GM23248 (cell line): ENCODE measurements around the gene SYNE2. TPM values are rescaled to one million over a fixed set of nuclear protein-coding genes. Genes with fewer than 3 reads are reported as not detected.

Experiments used
- DNase-seq: peaks from one replicate; pipeline ENCODE4 v3.0.0-alpha.2; 2015
- H2AFZ ChIP-seq: fragments of 200-600 bp; sonication (generic); 2 replicates; pipeline ENCODE4 v1.6.1; 2016; ENCODE audit warnings: antibody characterized with exemption
- H3F3A ChIP-seq: fragments of 200-600 bp; sonication (generic); 2 replicates; pipeline ENCODE4 v1.6.1; 2016; ENCODE audit warnings: mild to moderate bottlenecking, antibody characterized with exemption, mixed run types; ENCODE audit not compliant: insufficient read depth
- H3K27ac ChIP-seq: fragments of 200-600 bp; sonication (generic); 2 replicates; pipeline ENCODE4 v1.5.1; 2016; ENCODE audit warnings: mild to moderate bottlenecking
- H3K27me3 ChIP-seq: fragments of 200-600 bp; sonication (generic); replicated peaks from 2 replicates; pipeline ENCODE4 v1.6.1; 2016; ENCODE audit warnings: mild to moderate bottlenecking; ENCODE audit not compliant: insufficient read depth
- H3K36me3 ChIP-seq: fragments of 200-600 bp; sonication (generic); 2 replicates; pipeline ENCODE4 v1.6.1; 2016; ENCODE audit warnings: low read depth, mild to moderate bottlenecking
- H3K4me1 ChIP-seq: fragments of 200-600 bp; sonication (generic); 2 replicates; pipeline ENCODE4 v1.6.1; 2016; ENCODE audit warnings: mild to moderate bottlenecking; ENCODE audit not compliant: insufficient read depth
- H3K4me2 ChIP-seq: fragments of 200-600 bp; sonication (generic); one replicate; pipeline ENCODE4 v1.6.1; 2016; ENCODE audit warnings: mild to moderate bottlenecking; ENCODE audit not compliant: unreplicated experiment
- H3K4me3 ChIP-seq: fragments of 200-600 bp; sonication (generic); 2 replicates; pipeline ENCODE4 v1.5.1; 2016; ENCODE audit warnings: mild to moderate bottlenecking
- H3K79me2 ChIP-seq: fragments of 200-600 bp; sonication (generic); 2 replicates; pipeline ENCODE4 v1.6.1; 2016; ENCODE audit warnings: mild to moderate bottlenecking; ENCODE audit not compliant: insufficient read depth
- H3K9ac ChIP-seq: fragments of 200-600 bp; sonication (generic); 2 replicates; pipeline ENCODE4 v1.6.1; 2016; ENCODE audit warnings: mild to moderate bottlenecking
- H3K9me2 ChIP-seq: fragments of 200-600 bp; sonication (generic); 2 replicates; pipeline ENCODE4 v1.6.1; 2016; ENCODE audit warnings: mixed run types, mild to moderate bottlenecking, moderate library complexity; ENCODE audit not compliant: insufficient read depth
- H3K9me3 ChIP-seq: fragments of 200-600 bp; sonication (generic); one replicate; pipeline ENCODE4 v1.6.1; 2017; ENCODE audit warnings: low read depth
- H4K20me1 ChIP-seq: fragments of 200-600 bp; sonication (generic); 2 replicates; pipeline ENCODE4 v1.6.0; 2016; ENCODE audit not compliant: insufficient read depth
- EZH2 ChIP-seq: fragments of 200-600 bp; sonication (generic); IDR thresholded peaks from 2 replicates; pipeline ENCODE4 v1.6.1; 2018; ENCODE audit warnings: antibody characterized with exemption, mild to moderate bottlenecking; ENCODE audit not compliant: insufficient read depth, poor library complexity, severe bottlenecking
- EZH2phosphoT487 ChIP-seq: fragments of 200-600 bp; sonication (generic); IDR thresholded peaks from 2 replicates; pipeline ENCODE4 v1.6.1; 2018; ENCODE audit warnings: antibody characterized with exemption, moderate library complexity, mild to moderate bottlenecking, low read depth; ENCODE audit not compliant: insufficient read depth
- WGBS, 2 experiments: methylation state at CpG; one replicate each; pipeline ENCODE4 v1.1.6; 2015 to 2017; ENCODE audit warnings: low lambda C conversion rate in 2 of 2, low coverage in 1 of 2; ENCODE audit errors: missing lambda C conversion rate in 2 of 2; 5-methylcytosine and 5-hydroxymethylcytosine counted together
- in situ Hi-C: fragments of 300-500 bp; cut with MboI; formaldehyde crosslinking; loops from 2 replicates; pipeline ENCODE4 v1.15.0; 2020
- polyA plus RNA-seq: library from polyadenylated mRNA; unstranded; fragments of >200 nt; fragmentation: Nextera tagmentation; extraction: Ambion mirVana; gene quantifications from 2 replicates; pipeline ENCODE4 v1.2.1, GENCODE V29; 2016
- total RNA-seq: library from RNA; depleted of rRNA; stranded (reverse); fragments of >200 nt; shearing (Covaris generic); gene quantifications from 2 replicates; pipeline ENCODE4 v1.2.3, GENCODE V29; 2014

SYNE2 gene
- total and polyA plus RNA-seq, 2 experiments from 2014 or later = 2.8 to 4.4 TPM

DNA sequence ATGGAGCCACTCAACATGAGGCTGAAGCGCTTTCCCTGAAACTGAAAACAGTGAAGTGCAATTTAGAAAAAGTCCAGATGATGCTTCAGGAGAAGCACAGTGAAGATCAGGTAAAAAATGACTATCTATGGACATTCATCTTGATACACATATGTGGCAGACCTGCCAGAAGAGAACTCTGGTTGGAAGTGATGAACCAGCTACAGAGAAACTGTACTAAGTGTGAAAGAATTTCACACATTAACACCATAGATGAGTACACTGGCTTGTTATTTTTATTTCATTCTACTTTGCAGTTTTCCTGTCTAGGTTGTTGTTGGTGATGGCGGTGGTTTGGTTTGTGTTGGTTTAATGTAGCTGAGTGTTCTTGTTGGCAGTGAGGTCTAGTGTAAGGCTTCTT is 266.7 kb downstream of the SYNE2 start:
- no peak overlapping the region for H3K27ac ChIP-seq
- no peak overlapping the region for H3K4me2 ChIP-seq
- no peaks in the 10 kb centered on the region for H4K20me1 ChIP-seq
- 90 to 100% methylated on average over 2 of the region's 2 CpGs for WGBS, 2 experiments
- H3F3A ChIP-seq = no peaks in the 10 kb centered on the region
- H3K27me3 ChIP-seq = no peaks in the 10 kb centered on the region
- in situ Hi-C loops = no loop called here
- no peak overlapping the region for H2AFZ ChIP-seq
- H3K9me2 ChIP-seq = no peaks in the 10 kb centered on the region
- H3K9me3 ChIP-seq = no peaks in the 10 kb centered on the region
- no peaks in the 10 kb centered on the region for H3K79me2 ChIP-seq
- no peaks in the 10 kb centered on the region for H3K36me3 ChIP-seq
- H3K4me1 ChIP-seq = no peaks in the 10 kb centered on the region; the same call in 1 of the 2 replicates
- H3K4me3 ChIP-seq = no peak overlapping the region
- DNase-seq = peak; percentile 6
- H3K9ac ChIP-seq = no peak overlapping the region
- TF ChIP-seq EZH2phosphoT487 (no peak), EZH2 (no peak)

DNA sequence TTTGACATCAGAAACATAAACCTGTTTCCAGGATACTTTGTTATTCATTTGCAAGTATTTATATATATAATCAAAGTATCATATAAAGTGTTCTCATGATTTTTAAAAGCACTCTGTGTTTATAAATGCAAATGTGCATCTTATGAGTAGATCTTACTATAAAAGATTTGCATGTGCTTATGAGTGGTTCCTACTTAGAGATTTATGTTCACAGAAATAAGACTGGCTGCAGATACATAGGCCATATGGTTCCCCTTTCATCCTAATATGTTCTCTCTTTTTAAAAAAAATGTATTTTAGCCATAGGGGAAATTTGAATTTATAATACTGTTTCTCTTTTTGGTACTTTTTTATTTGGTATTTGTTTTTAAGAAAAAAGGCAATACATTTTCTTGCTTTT is 267.2 kb downstream of the SYNE2 start:
- in situ Hi-C loops = no loop called here
- TF ChIP-seq EZH2 (no peak), EZH2phosphoT487 (no peak)
- H3K79me2 ChIP-seq = no peaks in the 10 kb centered on the region

DNA sequence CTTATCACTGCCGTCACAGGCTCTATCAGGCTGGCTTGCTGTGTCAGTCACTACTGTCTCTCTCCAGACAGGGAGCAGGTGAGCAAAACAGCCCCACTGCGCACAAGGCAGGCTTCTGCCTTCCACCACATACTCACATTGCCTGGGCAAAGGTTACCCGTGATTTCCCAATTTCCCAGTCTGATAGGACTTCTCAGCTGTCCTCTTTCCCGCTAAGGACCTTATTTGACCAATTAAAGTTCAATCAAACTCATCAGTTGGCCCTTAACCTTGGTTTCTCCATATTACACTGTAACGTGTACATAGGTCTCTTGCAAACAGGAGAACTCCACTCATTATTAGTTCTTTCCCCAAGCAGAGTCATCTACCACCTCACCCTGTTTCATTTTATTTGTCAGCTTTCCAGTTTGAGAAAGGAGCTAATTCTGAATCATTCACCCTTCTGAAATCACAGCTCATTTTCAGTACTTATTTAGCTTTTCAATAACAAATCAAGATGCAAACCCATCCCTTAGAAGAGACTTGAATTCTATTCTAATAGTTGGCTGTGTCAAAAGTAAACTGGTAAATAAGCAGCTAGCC is 270.5 kb downstream of the SYNE2 start:
- H3K79me2 ChIP-seq = no peaks in the 10 kb centered on the region
- in situ Hi-C loops = no loop called here
- H3K9me3 ChIP-seq = no peaks in the 10 kb centered on the region
- H2AFZ ChIP-seq = no peak overlapping the region
- 85 to 86% methylated on average over 5 of the region's 5 CpGs for WGBS, 2 experiments
- H3K27me3 ChIP-seq = no peaks in the 10 kb centered on the region
- H3K4me3 ChIP-seq = no peak overlapping the region
- H3K4me2 ChIP-seq = no peak overlapping the region
- TF ChIP-seq EZH2 (no peak), EZH2phosphoT487 (no peak)
- no peak overlapping the region for H3K9ac ChIP-seq
- H3K4me1 ChIP-seq = no peaks in the 10 kb centered on the region
- peak; percentile 29 for DNase-seq
- no peaks in the 10 kb centered on the region for H4K20me1 ChIP-seq
- no peaks in the 10 kb centered on the region for H3K9me2 ChIP-seq
- H3K36me3 ChIP-seq = no peaks in the 10 kb centered on the region
- no peaks in the 10 kb centered on the region for H3F3A ChIP-seq
- no peak overlapping the region for H3K27ac ChIP-seq

More for the DNA sequence above, 267.2 kb downstream of the SYNE2 start:
- Histone ChIP-seq H3K4me1 (no peaks in the 10 kb centered on the region; the same call in 1 of the 2 replicates), H3K27me3 (no peaks in the 10 kb centered on the region), H3K36me3 (no peaks in the 10 kb centered on the region), H4K20me1 (no peaks in the 10 kb centered on the region), H3K27ac (no peak overlapping the region), H3K4me2 (no peak overlapping the region), H3K9me3 (no peaks in the 10 kb centered on the region), H3F3A (no peaks in the 10 kb centered on the region), H2AFZ (no peak overlapping the region), H3K9me2 (no peaks in the 10 kb centered on the region), H3K4me3 (no peak overlapping the region), H3K9ac (no peak overlapping the region)
- DNase-seq = no peak

DNA sequence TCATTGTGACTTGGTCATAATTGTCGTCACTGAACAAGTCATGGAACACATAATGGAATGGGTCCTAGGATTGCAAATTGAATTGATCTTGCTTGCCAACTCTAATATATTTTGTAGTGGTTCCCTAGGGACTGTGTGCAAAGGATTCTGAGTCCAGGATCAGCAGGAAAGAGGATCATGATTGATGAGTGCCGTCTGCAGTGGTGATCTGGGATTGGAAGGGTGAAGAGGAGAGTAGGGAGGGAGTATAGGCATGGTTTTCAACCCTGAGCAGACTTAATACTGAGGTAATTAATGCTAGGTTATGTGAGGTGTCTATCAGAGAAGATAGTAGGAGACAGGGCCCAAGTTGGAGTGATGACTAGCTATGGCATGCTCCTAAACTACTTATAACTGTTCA is 272.5 kb downstream of the SYNE2 start:
- Histone ChIP-seq H3K4me2 (no peak overlapping the region), H3K4me3 (no peak overlapping the region)

GRCh38 chr14:64126548-64126947 is 273.7 kb downstream of the SYNE2 start:
- Histone ChIP-seq H3K4me2 (no peak overlapping the region), H3K4me1 (no peaks in the 10 kb centered on the region), H3K79me2 (no peaks in the 10 kb centered on the region), H3K9ac (no peak overlapping the region), H3F3A (no peaks in the 10 kb centered on the region), H3K9me2 (no peaks in the 10 kb centered on the region), H3K4me3 (no peak overlapping the region), H3K27ac (no peak overlapping the region), H4K20me1 (no peaks in the 10 kb centered on the region), H2AFZ (no peak overlapping the region), H3K36me3 (no peaks in the 10 kb centered on the region), H3K27me3 (no peaks in the 10 kb centered on the region), H3K9me3 (no peaks in the 10 kb centered on the region)
- in situ Hi-C loops = no loop called here
- DNase-seq = no peak
- TF ChIP-seq EZH2 (no peak), EZH2phosphoT487 (no peak)
- 96 to 97% methylated on average over 6 of the region's 6 CpGs for WGBS, 2 experiments

More for the DNA sequence above, 272.5 kb downstream of the SYNE2 start:
- in situ Hi-C loops = no loop called here
- H3F3A ChIP-seq = no peaks in the 10 kb centered on the region
- WGBS, 2 experiments = 97 to 98% methylated on average over 2 of the region's 2 CpGs
- no peaks in the 10 kb centered on the region for H3K9me2 ChIP-seq
- no peak for DNase-seq
- no peaks in the 10 kb centered on the region for H4K20me1 ChIP-seq
- no peak overlapping the region for H3K9ac ChIP-seq
- TF ChIP-seq EZH2 = no peak
- no peak for TF ChIP-seq EZH2phosphoT487
- H2AFZ ChIP-seq = no peak overlapping the region
- no peak overlapping the region for H3K27ac ChIP-seq
- H3K79me2 ChIP-seq = no peaks in the 10 kb centered on the region
- H3K36me3 ChIP-seq = no peaks in the 10 kb centered on the region
- no peaks in the 10 kb centered on the region for H3K9me3 ChIP-seq
- H3K27me3 ChIP-seq = no peaks in the 10 kb centered on the region
- H3K4me1 ChIP-seq = no peaks in the 10 kb centered on the region
